HepG2 (cell line): ENCODE results near the gene FUT8. TPM values are rescaled to one million over a fixed set of nuclear protein-coding genes. Genes with fewer than 3 reads are reported as not detected.
A peak's percentile ranks its signal among the peaks of the same experiment; 100 is the strongest.

Experiments used
- CEBPB ChIP-seq: IDR thresholded peaks from 2 replicates; pipeline ENCODE4 v1.6.1; 2011; ENCODE audit warnings: low read depth, low read length, improper control_type of control experiment, borderline replicate concordance
- CENPBD1 ChIP-seq: sonication (generic); formaldehyde crosslinking; IDR thresholded peaks from 2 replicates; pipeline ENCODE4 v1.8.0; 2022; ENCODE audit warnings: missing genetic modification reagents, low read depth, mild to moderate bottlenecking, borderline replicate concordance
- EZH2 ChIP-seq: conservative IDR thresholded peaks from 2 replicates; pipeline ENCODE4 v1.6.1; 2012; ENCODE audit warnings: mild to moderate bottlenecking, low read depth, low read length, moderate library complexity
- FOXP4 ChIP-seq: sonication (generic); formaldehyde crosslinking; IDR thresholded peaks from 2 replicates; pipeline ENCODE4 v1.4.0; 2020; ENCODE audit warnings: missing genetic modification reagents
- GLI4 ChIP-seq: sonication (generic); formaldehyde crosslinking; IDR thresholded peaks from 2 replicates; pipeline ENCODE4 v1.5.1; 2020; ENCODE audit warnings: missing genetic modification reagents, mild to moderate bottlenecking, moderate library complexity, borderline replicate concordance
- ISL2 ChIP-seq: sonication (generic); formaldehyde crosslinking; IDR thresholded peaks from 2 replicates; pipeline ENCODE4 v1.5.0; 2020; ENCODE audit warnings: missing genetic modification reagents
- ISX ChIP-seq: sonication (generic); formaldehyde crosslinking; conservative IDR thresholded peaks from 2 replicates; pipeline ENCODE4 v1.5.0; 2020; ENCODE audit warnings: missing genetic modification reagents
- POLR2G ChIP-seq: fragments of 200-400 bp; formaldehyde crosslinking; IDR thresholded peaks from 2 replicates; pipeline ENCODE4 v1.6.1; 2018; ENCODE audit warnings: mild to moderate bottlenecking, low read depth, low read length, moderate library complexity
- PRDM15 ChIP-seq: sonication (generic); formaldehyde crosslinking; IDR thresholded peaks from 2 replicates; pipeline ENCODE4 v1.4.0; 2020; ENCODE audit warnings: missing genetic modification reagents
- TEF ChIP-seq: sonication (generic); formaldehyde crosslinking; IDR thresholded peaks from 2 replicates; pipeline ENCODE4 v1.5.0; 2020; ENCODE audit warnings: missing genetic modification reagents
- TFAP4 ChIP-seq: sonication (generic); IDR thresholded peaks from 2 replicates; pipeline ENCODE4 v1.6.1; 2016; ENCODE audit warnings: low read depth, borderline replicate concordance
- THAP9 ChIP-seq: sonication (generic); formaldehyde crosslinking; IDR thresholded peaks from 2 replicates; pipeline ENCODE4; 2020; ENCODE audit warnings: missing genetic modification reagents, mild to moderate bottlenecking, borderline replicate concordance
- ZFP1 ChIP-seq: IDR thresholded peaks from 2 replicates; pipeline ENCODE4 v1.6.1; 2016
- ZNF296 ChIP-seq: sonication (generic); formaldehyde crosslinking; conservative IDR thresholded peaks from 2 replicates; pipeline ENCODE4 v1.5.0; 2020; ENCODE audit warnings: mild to moderate bottlenecking, missing genetic modification reagents
- ZNF335 ChIP-seq: sonication (generic); formaldehyde crosslinking; IDR thresholded peaks from 2 replicates; pipeline ENCODE4 v1.4.0; 2020; ENCODE audit warnings: missing genetic modification reagents
- ZNF354B ChIP-seq: sonication (generic); formaldehyde crosslinking; IDR thresholded peaks from 2 replicates; pipeline ENCODE4 v1.8.0; 2022; ENCODE audit warnings: mild to moderate bottlenecking, missing genetic modification reagents
- ZNF639 ChIP-seq: conservative IDR thresholded peaks from 2 replicates; pipeline ENCODE4 v1.6.1; 2018; ENCODE audit warnings: missing genetic modification reagents
- ZNF660 ChIP-seq: sonication (generic); formaldehyde crosslinking; IDR thresholded peaks from 2 replicates; pipeline ENCODE4 v1.5.1; 2020; ENCODE audit warnings: mild to moderate bottlenecking, low read depth, missing genetic modification reagents, borderline replicate concordance
- polyA plus RNA-seq, 8 experiments: library from polyadenylated mRNA; depleted of rRNA in 3 of 8; stranded (reverse) in 7 of 8; unstranded in 1 of 8; fragments of >200 nt; fragmentation: Illumina TruSeq in 4 of 8; extraction: Trizol in 4 of 8; gene quantifications; 2 replicates each; pipeline versions ENCODE4 v1.2.1 to v1.2.3, GENCODE V29; 2011 to 2016; ENCODE audit warnings: low read depth in 4 of 8, missing spikeins in 1 of 8, mixed read lengths in 1 of 8; ENCODE audit not compliant: insufficient read depth in 1 of 8
- total RNA-seq, 5 experiments: library from RNA; depleted of rRNA; stranded (reverse); fragments of >200 nt; fragmentation: Illumina TruSeq; extraction: Trizol; gene quantifications; 2 replicates each; pipeline ENCODE4 v1.2.3, GENCODE V29; 2016; ENCODE audit warnings: low read depth in 1 of 5

The FUT8 gene
- total and polyA plus RNA-seq, 2 of the 13 experiments (the other 11 are each of a cell fraction or from before 2014, with no cell fraction given), result 9.3 to 17.5 TPM

- peak; percentile 47; the same call in 1 of the 2 replicates for TF ChIP-seq TFAP4
- TF ChIP-seq GLI4, result no peak
- no peak for TF ChIP-seq EZH2
- TF ChIP-seq THAP9 (CRISPR knock-in tag), result no peak
- no peak for TF ChIP-seq ISX (CRISPR knock-in tag)
- no peak for TF ChIP-seq ZNF296 (CRISPR knock-in tag)
- no peak for TF ChIP-seq ZNF335 (CRISPR knock-in tag)
- TF ChIP-seq TEF, result no peak
- no peak for TF ChIP-seq CEBPB
- TF ChIP-seq ZNF354B (CRISPR knock-in tag), result no peak
- TF ChIP-seq ZFP1 (CRISPR knock-in tag), result no peak
- no peak for TF ChIP-seq ZNF660 (CRISPR knock-in tag)
- peak; percentile 68 for TF ChIP-seq FOXP4 (CRISPR knock-in tag)
- peak; percentile 60; the same call in 1 of the 2 replicates for TF ChIP-seq ISL2 (CRISPR knock-in tag)
- no peak for TF ChIP-seq PRDM15 (CRISPR knock-in tag)
- no peak for TF ChIP-seq ZNF639 (CRISPR knock-in tag)
- no peak for TF ChIP-seq CENPBD1 (CRISPR knock-in tag)
- TF ChIP-seq POLR2G, result no peak
These were observed 94.3 kb downstream of the FUT8 start (continued) for GRCh38 chr14:65506801-65507200.
